Neuron (in vitro differentiated cells): ENCODE results near the gene CTBP1.

ENCODE experiments used
- H2AFZ ChIP-seq: one replicate; pipeline ENCODE4 v1.6.1; 2013; ENCODE audit warnings: low read depth, mild to moderate bottlenecking, inconsistent platforms, low read length, moderate library complexity
- H3K27me3 ChIP-seq: one replicate; pipeline ENCODE4 v1.6.1; 2013; ENCODE audit warnings: low read length; ENCODE audit not compliant: insufficient read depth
- H3K36me3 ChIP-seq: one replicate; pipeline ENCODE4 v1.6.1; 2013; ENCODE audit warnings: low read length; ENCODE audit not compliant: insufficient read depth
- H3K4me1 ChIP-seq: one replicate; pipeline ENCODE4 v1.6.1; 2013; ENCODE audit warnings: low read length; ENCODE audit not compliant: insufficient read depth
- H3K4me3 ChIP-seq: 2 replicates; pipeline ENCODE4 v1.5.1; 2013; ENCODE audit warnings: mild to moderate bottlenecking, low read length, moderate library complexity
- H3K9me3 ChIP-seq: one replicate; pipeline ENCODE4 v1.6.1; 2013; ENCODE audit warnings: low read length

CTBP1 gene

DNA sequence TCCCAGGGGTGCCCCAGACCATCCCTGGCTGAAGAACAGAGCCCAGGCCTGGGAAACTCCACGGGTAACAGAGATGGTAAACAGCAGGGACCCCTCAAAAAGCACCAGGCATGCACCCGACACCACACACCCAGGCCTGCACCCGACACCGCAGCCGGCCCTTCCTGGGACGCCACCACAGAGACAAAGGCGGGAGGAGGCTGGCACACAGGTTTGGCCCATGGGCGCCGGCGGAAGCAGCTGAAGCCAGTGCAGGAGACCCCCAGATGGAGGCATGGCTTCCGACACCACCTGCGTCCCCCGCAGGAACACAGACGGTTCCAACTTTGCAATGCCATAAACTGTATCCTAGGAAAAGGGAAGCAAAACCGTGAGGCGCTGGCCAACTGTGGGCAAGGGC is 22.3 kb downstream of the CTBP1 start:
- peaks cover 3% of the 10 kb centered on the region for H3K9me3 ChIP-seq
- no peak overlapping the region for H2AFZ ChIP-seq
- no peaks in the 10 kb centered on the region for H3K27me3 ChIP-seq
- H3K4me1 ChIP-seq, result no peaks in the 10 kb centered on the region
- no peak overlapping the region for H3K4me3 ChIP-seq
- peaks cover 81% of the 10 kb centered on the region for H3K36me3 ChIP-seq

GRCh38 chr4:1226144-1226481 is 22.8 kb downstream of the CTBP1 start:
- Histone ChIP-seq H3K4me1 (no peaks in the 10 kb centered on the region), H3K27me3 (no peaks in the 10 kb centered on the region), H3K9me3 (peaks cover 3% of the 10 kb centered on the region), H3K4me3 (no peak overlapping the region), H3K36me3 (peaks cover 81% of the 10 kb centered on the region), H2AFZ (no peak overlapping the region)

DNA sequence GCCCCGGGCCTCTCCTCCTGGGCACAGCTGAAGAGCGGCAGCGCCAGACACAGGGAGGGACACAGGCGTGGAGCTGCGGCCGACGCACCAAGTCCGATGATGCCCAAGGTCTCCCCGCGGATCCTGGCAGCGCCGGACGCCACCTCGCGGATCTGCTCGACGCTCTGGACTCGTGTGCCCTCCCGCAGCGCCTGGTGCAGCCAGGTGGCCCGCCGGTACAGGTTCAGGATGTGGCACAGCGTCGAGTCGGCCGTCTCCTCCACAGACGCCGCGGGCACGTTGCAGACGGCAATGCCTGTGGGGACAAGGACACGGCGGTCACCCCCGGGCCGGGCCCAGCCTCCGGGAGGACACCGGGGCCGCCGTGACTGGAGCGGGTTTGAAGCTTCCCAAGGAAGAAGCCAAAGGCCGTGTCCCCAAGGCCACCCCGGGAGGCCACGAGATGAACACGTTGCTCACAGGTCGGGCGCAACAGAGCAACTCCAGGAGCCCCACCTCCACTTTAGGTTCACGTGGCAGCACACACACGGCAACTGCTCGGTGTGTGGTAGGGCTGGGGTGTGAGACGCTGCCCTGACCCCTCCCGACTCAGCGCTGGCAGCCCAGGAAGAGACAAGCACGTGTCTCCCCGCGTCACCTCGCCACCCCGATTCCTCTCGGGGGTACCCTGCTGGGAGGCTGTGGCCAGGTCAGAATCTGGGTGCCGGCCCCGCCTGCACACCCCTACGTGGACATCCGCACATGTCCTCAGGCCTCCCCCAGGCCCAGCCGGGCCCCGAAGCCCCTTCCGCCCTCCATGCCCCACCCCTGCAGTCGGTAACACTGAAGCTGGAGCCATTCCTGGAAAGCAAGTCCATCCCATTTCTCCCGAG is 23.4 kb downstream of the CTBP1 start:
- no peaks in the 10 kb centered on the region for H3K27me3 ChIP-seq
- H3K36me3 ChIP-seq, result peaks cover 80% of the 10 kb centered on the region
- H3K4me1 ChIP-seq, result no peaks in the 10 kb centered on the region

DNA sequence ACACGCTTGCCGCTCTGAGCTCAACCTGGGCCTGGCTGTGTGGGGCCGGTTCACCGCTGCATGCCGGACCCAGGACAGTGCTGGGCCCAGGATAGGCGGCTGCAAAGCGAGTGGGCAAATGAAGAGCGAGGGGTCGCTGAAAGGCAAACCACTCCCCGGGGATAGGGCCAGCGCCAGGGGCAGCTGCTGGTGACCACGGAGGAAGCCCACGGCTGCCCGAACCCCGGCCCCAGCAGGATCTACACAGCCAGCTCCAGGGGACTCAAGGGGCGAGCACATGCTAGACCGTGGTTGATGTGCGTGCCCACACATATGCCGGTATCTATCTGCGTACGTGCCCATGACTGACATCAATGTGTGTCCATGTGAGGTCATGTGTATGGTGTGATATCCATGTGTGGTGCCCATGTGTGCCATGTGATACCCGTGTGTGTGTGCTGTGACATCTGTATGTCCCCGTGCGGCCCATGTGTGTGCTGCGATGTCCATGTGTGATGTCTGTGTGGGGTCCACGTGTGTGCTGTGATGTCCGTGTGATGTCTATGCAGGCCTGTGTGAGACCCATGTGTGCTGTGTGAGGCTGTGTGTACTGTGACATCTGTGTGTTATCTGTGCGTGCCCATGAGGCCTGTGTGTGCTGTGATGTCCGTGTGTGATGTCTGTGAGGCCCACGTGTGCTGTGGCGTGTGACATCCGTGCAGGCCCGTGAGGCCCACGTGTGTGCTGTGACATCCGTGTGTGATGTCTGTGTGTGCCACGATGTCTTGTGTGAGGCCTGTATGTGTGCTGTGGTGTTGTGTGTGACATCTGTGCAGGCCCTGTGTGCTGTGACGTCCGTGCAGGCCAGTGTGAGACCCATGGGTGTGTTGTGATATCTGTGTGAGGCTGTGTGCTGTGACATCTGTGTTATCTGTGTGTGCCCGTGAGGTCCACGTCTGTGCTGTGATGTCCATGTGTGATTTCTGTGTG is 24.8 kb downstream of the CTBP1 start:
- peaks cover 74% of the 10 kb centered on the region for H3K36me3 ChIP-seq
- no peak overlapping the region for H3K4me3 ChIP-seq
- H3K27me3 ChIP-seq, result no peaks in the 10 kb centered on the region

More for the DNA sequence above, 23.4 kb downstream of the CTBP1 start:
- Histone ChIP-seq H2AFZ (no peak overlapping the region), H3K4me3 (no peak overlapping the region), H3K9me3 (peaks cover 3% of the 10 kb centered on the region)

DNA sequence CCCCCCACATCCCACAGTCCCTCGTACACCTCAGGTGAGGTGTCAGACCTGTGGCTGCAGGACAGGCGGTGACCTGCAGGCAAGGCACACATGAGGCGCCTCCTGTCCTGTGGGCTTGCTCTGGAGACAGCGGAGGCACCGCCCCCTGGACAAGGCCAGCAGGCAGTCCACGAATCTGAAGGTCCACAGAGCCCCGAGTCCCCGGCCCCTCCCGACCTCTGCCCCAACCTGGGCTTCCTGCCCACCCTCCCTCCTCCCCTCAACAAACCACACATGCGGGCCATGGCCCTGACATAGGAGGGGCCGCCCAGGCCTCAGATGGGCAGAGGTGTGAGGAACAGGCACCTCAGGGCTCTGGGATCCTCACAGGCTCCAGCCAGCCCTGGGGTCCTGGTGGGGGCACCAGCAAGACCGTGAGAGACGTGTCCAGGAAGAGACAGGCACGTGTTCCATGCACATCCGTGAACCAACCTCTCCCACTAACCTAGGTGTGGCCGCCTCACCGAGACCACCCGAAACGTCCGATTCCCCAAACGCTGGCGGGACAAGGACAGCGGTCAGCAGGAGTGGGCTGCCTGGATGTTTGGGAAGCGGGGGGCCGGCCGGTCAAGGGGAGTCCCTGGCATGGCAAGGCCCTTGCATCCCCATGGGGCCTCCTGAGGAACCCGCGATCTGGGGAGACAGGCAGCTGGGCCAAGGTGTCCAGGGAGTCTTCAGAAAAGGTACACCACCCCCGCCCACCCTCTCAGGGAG is 25.8 kb downstream of the CTBP1 start:
- no peaks in the 10 kb centered on the region for H3K4me1 ChIP-seq
- no peak overlapping the region for H3K4me3 ChIP-seq
- no peaks in the 10 kb centered on the region for H3K27me3 ChIP-seq
- peaks cover 71% of the 10 kb centered on the region for H3K36me3 ChIP-seq
- peaks cover 3% of the 10 kb centered on the region for H3K9me3 ChIP-seq
- no peak overlapping the region for H2AFZ ChIP-seq

More for the DNA sequence above, 24.8 kb downstream of the CTBP1 start:
- Histone ChIP-seq H3K9me3 (peaks cover 3% of the 10 kb centered on the region), H2AFZ (no peak overlapping the region), H3K4me1 (no peaks in the 10 kb centered on the region)

- Histone ChIP-seq H3K27me3 (no peaks in the 10 kb centered on the region), H3K36me3 (peaks cover 63% of the 10 kb centered on the region), H2AFZ (no peak overlapping the region), H3K9me3 (peaks cover 3% of the 10 kb centered on the region), H3K4me3 (no peak overlapping the region), H3K4me1 (no peaks in the 10 kb centered on the region)
Observed at GRCh38 chr4:1222036-1222789, 26.7 kb downstream of the CTBP1 start.

GRCh38 chr4:1221155-1221870 is 27.6 kb downstream of the CTBP1 start:
- no peak overlapping the region for H3K4me3 ChIP-seq
- no peak overlapping the region for H2AFZ ChIP-seq
- H3K36me3 ChIP-seq, result peaks cover 66% of the 10 kb centered on the region
- no peaks in the 10 kb centered on the region for H3K4me1 ChIP-seq
- H3K9me3 ChIP-seq, result peaks cover 3% of the 10 kb centered on the region
- no peaks in the 10 kb centered on the region for H3K27me3 ChIP-seq

- Histone ChIP-seq H3K4me1 (no peaks in the 10 kb centered on the region), H3K9me3 (peaks cover 3% of the 10 kb centered on the region), H2AFZ (no peak overlapping the region), H3K36me3 (peaks cover 70% of the 10 kb centered on the region), H3K4me3 (no peak overlapping the region), H3K27me3 (no peaks in the 10 kb centered on the region)
Observed at GRCh38 chr4:1220566-1220965, 28.4 kb downstream of the CTBP1 start.

DNA sequence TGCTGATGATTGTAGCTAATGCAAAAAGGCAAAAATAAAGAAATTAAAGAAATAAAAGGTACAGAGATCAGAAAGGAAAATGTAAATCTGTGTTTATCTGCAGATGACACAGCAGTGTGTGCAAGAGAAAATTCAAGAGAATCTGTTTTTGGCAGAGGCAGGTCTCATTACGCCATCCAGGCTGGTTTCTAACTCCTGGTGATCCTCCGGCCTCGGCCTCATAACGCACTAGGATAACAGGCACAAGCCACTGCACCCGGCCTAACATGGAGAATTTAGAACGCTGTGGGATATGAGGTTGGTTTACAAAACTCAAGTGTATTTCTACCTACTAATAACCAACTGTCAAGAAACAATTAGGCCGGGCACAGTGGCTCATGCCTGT is 29.4 kb downstream of the CTBP1 start:
- Histone ChIP-seq H2AFZ (no peak overlapping the region), H3K36me3 (peaks cover 68% of the 10 kb centered on the region), H3K9me3 (peaks cover 3% of the 10 kb centered on the region), H3K4me3 (no peak overlapping the region), H3K27me3 (no peaks in the 10 kb centered on the region), H3K4me1 (no peaks in the 10 kb centered on the region)

GRCh38 chr4:1218634-1219565 is 30.0 kb downstream of the CTBP1 start:
- Histone ChIP-seq H3K4me1 (no peaks in the 10 kb centered on the region), H3K27me3 (no peaks in the 10 kb centered on the region), H3K9me3 (no peaks in the 10 kb centered on the region), H3K36me3 (peaks cover 68% of the 10 kb centered on the region), H2AFZ (no peak overlapping the region), H3K4me3 (no peak overlapping the region)

GRCh38 chr4:1217366-1217765 is 31.6 kb downstream of the CTBP1 start:
- peaks cover 71% of the 10 kb centered on the region for H3K36me3 ChIP-seq
- no peaks in the 10 kb centered on the region for H3K4me1 ChIP-seq
- H3K4me3 ChIP-seq, result no peak overlapping the region
- no peaks in the 10 kb centered on the region for H3K9me3 ChIP-seq
- no peak overlapping the region for H2AFZ ChIP-seq
- no peaks in the 10 kb centered on the region for H3K27me3 ChIP-seq
